Stomach (tissue), 9 donors: ENCODE measurements around the gene FIGN. TPM values are rescaled to one million over a fixed set of nuclear protein-coding genes. Genes with fewer than 3 reads are reported as not detected.

Source experiments
- DNase-seq, 2 donors: peaks; one replicate each; pipeline versions ENCODE4 v3.0.0 to v3.0.0-alpha.2; 2013 to 2019
- H3K27ac ChIP-seq, 5 donors: fragments of 200-600 bp in 4 of 5; sonication (generic) in 4 of 5; one replicate each; pipeline ENCODE4 v1.5.1; 2013 to 2019; ENCODE audit warnings: mild to moderate bottlenecking in 1 of 5, moderate library complexity in 1 of 5
- H3K27me3 ChIP-seq, 3 donors: fragments of 200-600 bp; sonication (generic); one replicate each; pipeline ENCODE4 v1.5.1; 2017 to 2019; ENCODE audit warnings: mixed run types in 1 of 3
- H3K36me3 ChIP-seq, 4 donors: fragments of 200-600 bp; sonication (generic); 1 replicate in 3 of 4; 2 replicates in 1 of 4; pipeline ENCODE4 v1.5.1; 2016 to 2019
- H3K4me1 ChIP-seq, 4 donors: fragments of 200-600 bp; sonication (generic); one replicate each; pipeline ENCODE4 v1.5.1; 2016 to 2019
- H3K4me3 ChIP-seq, 4 donors: fragments of 200-600 bp; sonication (generic) in 3 of 4; one replicate each; pipeline ENCODE4 v1.5.1; 2016 to 2019; ENCODE audit warnings: mild to moderate bottlenecking in 1 of 4
- H3K9me3 ChIP-seq, 4 donors: fragments of 200-600 bp; sonication (generic); one replicate each; pipeline ENCODE4 v1.5.1; 2016 to 2019
- EP300 ChIP-seq: sonication (generic); formaldehyde crosslinking; IDR thresholded peaks from one replicate; pipeline ENCODE4 v1.6.1; 2017; ENCODE audit warnings: antibody characterized with exemption
- POLR2A ChIP-seq, 4 donors: fragments of 450-650 bp; IDR thresholded peaks; one replicate each; pipeline ENCODE4 v1.6.1; 2016; ENCODE audit warnings: antibody characterized with exemption in 4 of 4, control low read depth in 2 of 4, mild to moderate bottlenecking in 1 of 4, moderate library complexity in 1 of 4
- POLR2AphosphoS5 ChIP-seq, 3 donors: sonication (generic); formaldehyde crosslinking; IDR thresholded peaks; one replicate each; pipeline ENCODE4 v1.6.1; 2016; ENCODE audit warnings: antibody characterized with exemption in 3 of 3
- WGBS, 5 donors: extraction: QIAGEN DNeasy Blood & Tissue Kit in 3 of 5; methylation state at CpG; one replicate each; pipeline versions ENCODE4 v1.1.5 to v1.1.7; 2013 to 2018; 5-methylcytosine and 5-hydroxymethylcytosine counted together
- intact Hi-C: fragments of 100-400 bp; cut with DNase I; formaldehyde crosslinking; loops from one replicate; pipeline ENCODE4 v1.15.1; 2023; ENCODE audit warnings: low total_unique reads
- polyA plus RNA-seq, 3 donors: library from polyadenylated mRNA; stranded (reverse); fragments of 200-250 nt; gene quantifications; one replicate each; pipeline ENCODE4 v1.2.3, GENCODE V29; 2013
- total RNA-seq, 5 donors: library from RNA; depleted of rRNA; stranded (reverse); fragments of >200 nt; gene quantifications; one replicate each; pipeline versions ENCODE4 v1.1.0 to v1.2.3, GENCODE V29; 2014 to 2016
- TF ChIP-seq, protein P1 (sequence below), 7 experiments: fragments of 450-650 bp in 4 of 7; fragments of 200-600 bp in 3 of 7; sonication (generic) in 3 of 7; IDR thresholded peaks; one replicate each; pipeline ENCODE4 v1.5.1; 2016 to 2019; ENCODE audit warnings: antibody characterized with exemption in 7 of 7, control low read depth in 2 of 7, mild to moderate bottlenecking in 1 of 7
- donor health status: healthy with polysubstance abuse.
- donor health status: Bipolar disorder and iron deficiency.
- donor health status: healthy.

Gene FIGN
- total and polyA plus RNA-seq, 8 donors, result 0.33 to 8.9 (median 2.3) TPM

DNA sequence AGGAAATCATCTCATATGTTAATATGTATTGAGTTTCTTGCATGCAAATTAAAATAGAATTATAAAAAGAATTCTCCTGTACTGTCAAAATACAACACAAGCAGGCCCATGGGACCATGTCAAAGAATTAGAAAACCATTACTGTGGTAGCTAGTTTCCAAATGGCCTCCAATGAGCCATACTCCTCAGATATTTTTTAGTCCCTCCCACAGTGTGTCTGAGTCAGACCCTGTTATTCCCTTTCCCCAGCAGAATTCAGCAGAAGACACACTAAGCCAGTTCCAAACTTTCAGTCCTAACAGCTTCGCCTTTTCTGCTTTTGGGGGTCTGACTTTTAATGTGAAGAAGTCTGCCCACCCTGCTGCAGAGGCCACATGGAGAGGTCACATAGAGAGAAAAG, 86.7 kb downstream of the FIGN start:
- no peak overlapping the region for H3K27ac ChIP-seq
- H3K36me3 ChIP-seq, result no peaks in the 10 kb centered on the region
- peaks cover 0 to 16% (median 4%) of the 10 kb centered on the region in 4 donors for H3K4me1 ChIP-seq
- DNase-seq, result no peak
- no peak overlapping the region for H3K4me3 ChIP-seq
- H3K27me3 ChIP-seq, result no peaks in the 10 kb centered on the region
- intact Hi-C loops, result no loop called here
- WGBS, 5 donors, result 80 to 90% (median 86%) methylated on average over 1 of the region's 1 CpG
- H3K9me3 ChIP-seq, result no peaks in the 10 kb centered on the region
- no peak for TF ChIP-seq EP300
- no peak for TF ChIP-seq POLR2A (IDR thresholded peaks at IDR 0.05)
- TF ChIP-seq, protein P1, sequence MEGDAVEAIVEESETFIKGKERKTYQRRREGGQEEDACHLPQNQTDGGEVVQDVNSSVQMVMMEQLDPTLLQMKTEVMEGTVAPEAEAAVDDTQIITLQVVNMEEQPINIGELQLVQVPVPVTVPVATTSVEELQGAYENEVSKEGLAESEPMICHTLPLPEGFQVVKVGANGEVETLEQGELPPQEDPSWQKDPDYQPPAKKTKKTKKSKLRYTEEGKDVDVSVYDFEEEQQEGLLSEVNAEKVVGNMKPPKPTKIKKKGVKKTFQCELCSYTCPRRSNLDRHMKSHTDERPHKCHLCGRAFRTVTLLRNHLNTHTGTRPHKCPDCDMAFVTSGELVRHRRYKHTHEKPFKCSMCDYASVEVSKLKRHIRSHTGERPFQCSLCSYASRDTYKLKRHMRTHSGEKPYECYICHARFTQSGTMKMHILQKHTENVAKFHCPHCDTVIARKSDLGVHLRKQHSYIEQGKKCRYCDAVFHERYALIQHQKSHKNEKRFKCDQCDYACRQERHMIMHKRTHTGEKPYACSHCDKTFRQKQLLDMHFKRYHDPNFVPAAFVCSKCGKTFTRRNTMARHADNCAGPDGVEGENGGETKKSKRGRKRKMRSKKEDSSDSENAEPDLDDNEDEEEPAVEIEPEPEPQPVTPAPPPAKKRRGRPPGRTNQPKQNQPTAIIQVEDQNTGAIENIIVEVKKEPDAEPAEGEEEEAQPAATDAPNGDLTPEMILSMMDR (IDR thresholded peaks at IDR 0.05), result no peak
- TF ChIP-seq POLR2AphosphoS5 (IDR thresholded peaks at IDR 0.05), result no peak

DNA sequence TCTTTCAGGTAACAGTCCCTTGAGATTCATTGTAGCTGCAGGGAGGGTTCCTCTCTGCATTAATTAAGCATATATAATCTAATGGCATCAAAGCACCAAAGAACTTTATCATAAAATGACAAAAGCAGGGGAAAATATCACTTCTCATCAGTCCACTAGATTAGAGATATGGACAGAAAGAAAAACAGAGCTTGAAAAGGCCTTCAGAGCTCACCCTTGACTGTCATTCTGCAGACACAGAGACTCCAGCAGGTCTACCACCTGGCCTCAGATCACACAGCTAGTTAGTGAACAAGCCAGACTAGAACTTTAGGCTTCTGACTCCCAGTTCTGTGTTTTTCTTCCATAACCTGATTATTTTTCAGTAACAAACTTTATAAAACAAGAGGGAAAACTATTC, 88.5 kb downstream of the FIGN start:
- intact Hi-C loops, result no loop called here

DNA sequence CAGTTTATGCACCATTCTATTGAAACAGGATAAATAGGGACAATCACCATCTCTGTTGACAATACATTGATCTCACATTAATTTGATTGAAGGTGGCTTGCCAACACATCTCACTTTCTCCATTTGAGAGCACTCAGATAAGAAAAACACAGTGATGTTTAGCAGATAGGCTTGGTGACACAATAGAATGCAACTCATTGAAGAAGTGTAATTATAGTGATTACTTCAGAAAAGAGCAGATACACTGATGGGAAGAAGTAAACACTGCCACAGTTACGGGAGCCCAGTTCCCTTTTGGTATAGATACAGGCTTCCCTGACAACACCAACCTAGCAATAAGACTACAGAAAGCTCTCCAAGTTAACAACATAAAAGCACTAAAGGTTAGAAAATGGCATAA, 89.1 kb downstream of the FIGN start:
- DNase-seq, result no peak
- intact Hi-C loops, result no loop called here
- Histone ChIP-seq H3K9me3 (no peaks in the 10 kb centered on the region), H3K4me3 (no peak overlapping the region), H3K27me3 (no peaks in the 10 kb centered on the region), H3K4me1 (peaks cover 0 to 16% (median 4%) of the 10 kb centered on the region in 4 donors), H3K36me3 (no peaks in the 10 kb centered on the region), H3K27ac (no peak overlapping the region)
- 47 to 69% (median 50%) methylated on average over 1 of the region's 1 CpG for WGBS, 5 donors
- no peak for TF ChIP-seq EP300
- TF ChIP-seq POLR2A (IDR thresholded peaks at IDR 0.05), result no peak
- no peak for TF ChIP-seq POLR2AphosphoS5 (IDR thresholded peaks at IDR 0.05)
- TF ChIP-seq, protein P1 (IDR thresholded peaks at IDR 0.05), result no peak

More for the DNA sequence above, 88.5 kb downstream of the FIGN start:
- Histone ChIP-seq H3K4me1 (peaks cover 0 to 16% (median 4%) of the 10 kb centered on the region in 4 donors), H3K36me3 (no peaks in the 10 kb centered on the region), H3K9me3 (no peaks in the 10 kb centered on the region), H3K27me3 (no peaks in the 10 kb centered on the region), H3K4me3 (no peak overlapping the region), H3K27ac (no peak overlapping the region)
- DNase-seq, result no peak
- TF ChIP-seq, protein P1 (IDR thresholded peaks at IDR 0.05), result no peak
- TF ChIP-seq POLR2AphosphoS5 (IDR thresholded peaks at IDR 0.05) (no peak), POLR2A (IDR thresholded peaks at IDR 0.05) (no peak)

GRCh38 chr2:163644238-163644637, 91.6 kb downstream of the FIGN start:
- Histone ChIP-seq H3K27ac (no peak overlapping the region), H3K4me1 (peaks cover 0 to 16% (median 4%) of the 10 kb centered on the region in 4 donors), H3K9me3 (no peaks in the 10 kb centered on the region), H3K27me3 (no peaks in the 10 kb centered on the region), H3K4me3 (no peak overlapping the region), H3K36me3 (no peaks in the 10 kb centered on the region)
- 86 to 99% (median 90%) methylated on average over 2 of the region's 2 CpGs for WGBS, 5 donors
- TF ChIP-seq EP300 (no peak), POLR2A (IDR thresholded peaks at IDR 0.05) (no peak), POLR2AphosphoS5 (IDR thresholded peaks at IDR 0.05) (no peak)
- TF ChIP-seq, protein P1 (IDR thresholded peaks at IDR 0.05), result no peak
- intact Hi-C loops, result no loop called here
- no peak for DNase-seq
